GM12878 (cell line): Measurements from ENCODE around the gene AMIGO2. TPM values are rescaled to one million over a fixed set of nuclear protein-coding genes. Genes with fewer than 3 reads are reported as not detected.

Source experiments
- ATAC-seq: fragments of 200-7000 bp; cut with Tn5 transposase; 3 replicates; pipeline ENCODE4 v1.9.1; 2020; ENCODE audit warnings: mild to moderate bottlenecking, moderate library complexity
- BruUV-seq: library from RNA; stranded (reverse); fragments of 400-500 nt; replicated peaks from 2 replicates; lab custom pipeline; 2021; lab: Mats Ljungman, UMichigan
- CTCF ChIA-PET: fragments of 300-600 bp; sonication (Branson Sonifier 250); formaldehyde crosslinking; extraction: SDS; loops from one replicate; lab custom pipeline; 2021; ENCODE audit warnings: inconsistent platforms; lab: Yijun Ruan, JAX
- POLR2A ChIA-PET: fragments of 350-600 bp; formaldehyde crosslinking; extraction: SDS; loops from one replicate; lab custom pipeline; 2021; ENCODE audit warnings: inconsistent platforms; lab: Charles Lee
- RAD21 ChIA-PET: fragments of 300-600 bp; sonication (Branson Sonifier 250); formaldehyde crosslinking; loops from one replicate; lab custom pipeline; 2023; ENCODE audit warnings: antibody characterized with exemption; ENCODE audit not compliant: unreplicated experiment; lab: Charles Lee
- SMC1A ChIA-PET: fragments of 300-600 bp; sonication (Branson Sonifier 250); formaldehyde crosslinking; loops from one replicate; lab custom pipeline; 2023; ENCODE audit not compliant: unreplicated experiment, uncharacterized antibody; lab: Charles Lee
- DNase-seq: peaks from one replicate; pipeline ENCODE4 v3.0.0-alpha.2; 2011; ENCODE audit warnings: low read depth, low spot score
- FAIRE-seq: peaks from 3 replicates; lab custom pipeline; 2011; peaks lifted over from hg19 to GRCh38; lab: Jason Lieb, UNC
- H2AFZ ChIP-seq: 2 replicates; pipeline ENCODE4 v1.6.0; 2011; ENCODE audit warnings: low read depth, low read length, control low read depth; ENCODE audit not compliant: control insufficient read depth
- H3K27ac ChIP-seq: 2 replicates; pipeline ENCODE4 v1.5.1; 2011; ENCODE audit warnings: control low read depth; ENCODE audit not compliant: control insufficient read depth, insufficient read depth
- H3K27me3 ChIP-seq, 2 experiments: replicated peaks in 1 of 2; 2 replicates each; pipeline versions ENCODE4 v1.6.0 to v1.6.1; 2011; ENCODE audit warnings: low read length in 1 of 2; ENCODE audit not compliant: control insufficient read depth in 2 of 2, insufficient read depth in 2 of 2
- H3K36me3 ChIP-seq, 2 experiments: 2 replicates each; pipeline ENCODE4 v1.5.1; 2011; ENCODE audit warnings: low read length in 1 of 2; ENCODE audit not compliant: control insufficient read depth in 2 of 2, insufficient read depth in 2 of 2
- H3K4me1 ChIP-seq: 2 replicates; pipeline ENCODE4 v1.6.1; 2011; ENCODE audit warnings: mild to moderate bottlenecking, low read length, moderate library complexity, mixed read lengths; ENCODE audit not compliant: control insufficient read depth, insufficient read depth
- H3K4me2 ChIP-seq: 2 replicates; pipeline ENCODE4 v1.6.0; 2011; ENCODE audit warnings: control low read depth; ENCODE audit not compliant: control insufficient read depth, insufficient read depth
- H3K4me3 ChIP-seq: fragments of 200-600 bp; sonication (generic); 2 replicates; pipeline ENCODE4 v1.5.1; 2016
- H3K79me2 ChIP-seq: 2 replicates; pipeline ENCODE4 v1.6.0; 2011; ENCODE audit warnings: low read length; ENCODE audit not compliant: control insufficient read depth, insufficient read depth
- H3K9ac ChIP-seq: 2 replicates; pipeline ENCODE4 v1.8.0; 2011; ENCODE audit warnings: low read length, control low read depth, mixed read lengths; ENCODE audit not compliant: control insufficient read depth, insufficient read depth
- H3K9me3 ChIP-seq: replicated peaks from 3 replicates; pipeline ENCODE4 v1.5.1; 2011; ENCODE audit warnings: mild to moderate bottlenecking, low read length; ENCODE audit not compliant: control insufficient read depth, insufficient read depth
- H4K20me1 ChIP-seq: 2 replicates; pipeline ENCODE4 v1.6.0; 2011; ENCODE audit not compliant: control insufficient read depth, insufficient read depth
- EZH2 ChIP-seq: IDR thresholded peaks from 2 replicates; pipeline ENCODE4 v1.6.1; 2012; ENCODE audit warnings: low read depth, mild to moderate bottlenecking, control low read depth, inconsistent platforms, low read length, borderline replicate concordance; ENCODE audit not compliant: control insufficient read depth
- FOS ChIP-seq: IDR thresholded peaks from 3 replicates; pipeline ENCODE4 v1.6.1; 2011; ENCODE audit warnings: borderline replicate concordance; ENCODE audit not compliant: insufficient read length; ENCODE audit errors: extremely low read depth
- RB1 ChIP-seq: fragments of 450-650 bp; formaldehyde crosslinking; IDR thresholded peaks from 2 replicates; pipeline ENCODE4 v1.6.1; 2017; ENCODE audit warnings: mild to moderate bottlenecking, borderline replicate concordance
- SMARCA5 ChIP-seq: fragments of 450-650 bp; IDR thresholded peaks from 2 replicates; pipeline ENCODE4 v1.6.1; 2017; ENCODE audit warnings: mild to moderate bottlenecking
- TAF1 ChIP-seq: IDR thresholded peaks from 2 replicates; pipeline ENCODE4 v1.6.1; 2011; ENCODE audit warnings: mild to moderate bottlenecking, low read depth, low read length, borderline replicate concordance
- WGBS: methylation state at CpG from one replicate; pipeline ENCODE4 v1.1.6; 2016; ENCODE audit warnings: low lambda C conversion rate; ENCODE audit not compliant: insufficient replicate concordance, insufficient coverage; ENCODE audit errors: missing lambda C conversion rate; 5-methylcytosine and 5-hydroxymethylcytosine counted together
- in situ Hi-C: fragments of 300-500 bp; cut with MboI; formaldehyde crosslinking; loops from 9 replicates; pipeline ENCODE4 v1.14.3; 2018; ENCODE audit warnings: mixed read lengths
- intact Hi-C: fragments of 100-400 bp; cut with micrococcal nuclease; formaldehyde crosslinking; loops from one replicate; pipeline ENCODE4 v1.14.2; 2022; ENCODE audit not compliant: unreplicated experiment
- polyA plus RNA-seq, 11 experiments: library from polyadenylated mRNA; depleted of rRNA in 4 of 11; unstranded in 6 of 11; stranded (reverse) in 5 of 11; fragments of >200 nt; fragmentation: Nextera tagmentation in 4 of 11; fragmentation: Illumina TruSeq in 1 of 11; extraction: Ambion mirVana in 4 of 11; extraction: Trizol in 1 of 11; gene quantifications; 1 replicate in 1 of 11; 2 replicates in 10 of 11; pipeline versions ENCODE4 v1.2.1 to v1.2.3, GENCODE V29; 2011 to 2016; ENCODE audit warnings: inconsistent platforms in 2 of 11, missing spikeins in 2 of 11, low read depth in 1 of 11
- total RNA-seq, 4 experiments: library from RNA; depleted of rRNA in 3 of 4; stranded (reverse); fragments of >200 nt in 3 of 4; fragmentation: Illumina TruSeq in 1 of 4; extraction: Trizol in 1 of 4; gene quantifications; 2 replicates each; pipeline versions ENCODE4 v1.2.1 to v1.2.3, GENCODE V29; 2013 to 2021

The AMIGO2 gene
- total and polyA plus RNA-seq, 10 of the 15 experiments (the other 5 are each of a cell fraction or from before 2014, with no cell fraction given) = 0.03 to 0.15 (median 0.11) TPM; not detected in 7

DNA sequence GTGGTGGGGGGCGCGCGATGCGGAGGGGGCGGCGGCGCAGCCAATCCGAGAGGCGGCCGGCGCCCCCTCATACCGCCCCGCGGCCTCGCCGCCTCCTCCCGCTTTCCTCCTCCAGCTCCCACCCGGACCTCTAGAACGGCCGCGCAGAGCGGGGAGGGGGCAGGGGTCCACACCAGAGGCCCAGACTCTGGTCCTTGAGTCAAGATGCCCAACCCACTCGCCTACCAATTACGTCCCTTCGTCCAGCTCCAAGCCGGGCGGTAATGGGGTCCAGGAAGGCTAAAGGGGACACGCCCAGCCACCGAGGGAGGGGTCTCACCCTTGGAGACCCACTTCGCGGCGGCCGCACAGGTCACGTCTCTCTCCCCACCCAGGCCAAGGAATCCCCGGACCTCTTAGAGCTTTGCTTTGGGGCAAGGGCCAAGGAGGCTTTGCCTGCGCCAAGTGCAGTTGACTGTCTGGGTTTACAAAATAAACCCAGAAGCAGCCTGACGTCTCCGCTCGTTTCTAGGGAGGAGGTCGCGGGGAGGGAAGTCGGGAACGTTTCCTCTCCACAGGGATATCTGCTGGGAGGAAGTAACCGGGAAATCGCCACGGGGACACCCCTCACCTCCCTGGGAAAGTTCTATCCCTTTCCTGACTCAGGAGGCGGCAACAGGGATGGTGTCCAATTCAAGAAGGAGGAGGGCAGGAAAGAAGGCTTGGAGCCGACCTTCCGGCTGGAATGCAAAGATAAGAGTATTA, 394 bp upstream of the AMIGO2 start:
- BruUV-seq = no TSS peak
- peak overlapping the region; percentile 29; the same call in 1 of the 2 replicates for H2AFZ ChIP-seq
- intact Hi-C loops = loop anchor here (2.0 kb wide), 1 partner anchor 227 kb away; no protein-coding TSS in a partner anchor

More for the DNA sequence above, 394 bp upstream of the AMIGO2 start:
- CTCF ChIA-PET = interaction anchor here (1.0 to 2.8 kb wide), 3 partner anchors 9 to 325 kb away, joined by 3 to 12 read pairs (median 4); no protein-coding TSS in a partner anchor
- no peaks in the 10 kb centered on the region for H3K79me2 ChIP-seq
- DNase-seq = no peak
- H3K9me3 ChIP-seq = no peaks in the 10 kb centered on the region
- WGBS = 6% methylated on average over 29 of the region's 49 CpGs
- POLR2A ChIA-PET = no interaction called here
- peak overlapping the region; percentile 42; the same call in 1 of the 2 replicates for H3K4me3 ChIP-seq
- H4K20me1 ChIP-seq = no peaks in the 10 kb centered on the region; the same call in 1 of the 2 replicates
- in situ Hi-C loops = no loop called here
- TF ChIP-seq RB1 = no peak
- TF ChIP-seq SMARCA5 = no peak
- TF ChIP-seq TAF1 = no peak
- 0 out of 2 replicates have a peak, but pooled peaks have one; percentile 46 for TF ChIP-seq EZH2
- TF ChIP-seq FOS = no peak
- TF ChIP-seq, all 136 proteins: peak for 1
- ChIA-PET RAD21 (interaction anchor here (2.2 kb wide), 1 partner anchor 228 kb away, joined by 9 read pairs; no protein-coding TSS in a partner anchor), SMC1A (interaction anchor here (2.5 kb wide), 1 partner anchor 227 kb away, joined by 9 read pairs; no protein-coding TSS in a partner anchor)
- H3K36me3 ChIP-seq = no peaks in the 10 kb centered on the region
- H3K9ac ChIP-seq = no peak overlapping the region
- ATAC-seq (peak; percentile 52), FAIRE-seq (no peak)
- peak overlapping the region; percentile 58 for H3K4me2 ChIP-seq
- no peak overlapping the region for H3K27ac ChIP-seq
- H3K4me1 ChIP-seq = peaks cover 10% of the 10 kb centered on the region
- peaks cover 12 to 19% of the 10 kb centered on the region in 2 experiments for H3K27me3 ChIP-seq
